Activated CD8-positive, alpha-beta memory T cell treated with anti-CD3 and anti-CD28 coated beads for 1 hour (primary cell): ENCODE measurements around the gene ANKFY1.

Experiments
- DNase-seq, 2 donors: peaks; one replicate each; pipeline ENCODE4 v3.0.0-alpha.2; 2020; ENCODE audit warnings: low read depth in 1 of 2; ENCODE audit errors: extremely low read depth in 1 of 2

The ANKFY1 gene

GRCh38 chr17:4182043-4182442, 81.7 kb downstream of the ANKFY1 start:
- no peak for DNase-seq

GRCh38 chr17:4180791-4181190, 83.0 kb downstream of the ANKFY1 start:
- DNase-seq = no peak

- no peak for DNase-seq
These were observed 84.7 kb downstream of the ANKFY1 start for GRCh38 chr17:4179071-4179470.

- no peak for DNase-seq
These were observed 85.1 kb downstream of the ANKFY1 start for GRCh38 chr17:4178651-4179050.

- no peak for DNase-seq
These were observed 86.0 kb downstream of the ANKFY1 start for GRCh38 chr17:4177806-4178205.

GRCh38 chr17:4176808-4177472, 86.8 kb downstream of the ANKFY1 start:
- DNase-seq = no peak

GRCh38 chr17:4175921-4176807, 87.6 kb downstream of the ANKFY1 start:
- DNase-seq = peak; percentile 15 to 16

GRCh38 chr17:4174556-4174955, 89.2 kb downstream of the ANKFY1 start:
- DNase-seq = no peak

- DNase-seq = no peak
These were observed 90.0 kb downstream of the ANKFY1 start for GRCh38 chr17:4173781-4174180.

GRCh38 chr17:4172356-4172755, 91.4 kb downstream of the ANKFY1 start:
- DNase-seq = no peak

- DNase-seq = no peak
These were observed 93.0 kb downstream of the ANKFY1 start for GRCh38 chr17:4170639-4171280.

- DNase-seq = no peak
These were observed 96.0 kb downstream of the ANKFY1 start for GRCh38 chr17:4167786-4168185.

GRCh38 chr17:4166419-4166818, 97.4 kb downstream of the ANKFY1 start:
- DNase-seq = no peak

GRCh38 chr17:4165301-4166010, 98.3 kb downstream of the ANKFY1 start:
- DNase-seq = no peak

GRCh38 chr17:4163951-4164350, 99.8 kb downstream of the ANKFY1 start:
- no peak for DNase-seq

- no peak for DNase-seq
These were observed 100.9 kb downstream of the ANKFY1 start for GRCh38 chr17:4162775-4163466.

GRCh38 chr17:4162321-4162720, 101.5 kb downstream of the ANKFY1 start:
- DNase-seq = no peak

- DNase-seq = no peak
These were observed 101.8 kb downstream of the ANKFY1 start for GRCh38 chr17:4161967-4162305.

GRCh38 chr17:4161192-4161966, 102.4 kb downstream of the ANKFY1 start:
- no peak for DNase-seq

GRCh38 chr17:4160294-4160859, 103.4 kb downstream of the ANKFY1 start:
- DNase-seq = no peak
